ENCODE measurements around the gene NPTXR. TPM values are rescaled to one million over a fixed set of nuclear protein-coding genes. Genes with fewer than 3 reads are reported as not detected.

The NPTXR gene
- total RNA-seq, 1 experiment from 2014 or later: 12.8 TPM

DNA sequence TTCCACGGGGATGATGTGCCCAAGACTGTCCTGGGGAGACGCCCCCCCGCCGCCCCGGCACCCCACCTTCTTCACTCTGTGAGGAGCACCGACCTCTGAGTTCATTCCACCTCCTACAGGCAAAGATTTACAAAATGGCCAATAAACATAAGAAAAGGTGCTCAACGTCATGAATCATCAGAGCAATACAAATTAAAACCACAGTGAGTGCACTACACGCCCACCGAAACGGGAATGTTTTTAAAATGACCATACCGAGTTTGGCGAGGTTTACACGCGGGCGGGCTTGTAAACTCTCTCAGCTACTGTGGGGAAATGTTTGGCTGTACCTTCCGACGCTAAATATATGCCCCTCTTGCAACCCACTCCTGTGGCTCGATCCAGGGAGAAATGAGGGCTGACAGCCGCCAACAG lies 7.9 kb downstream of the NPTXR start:
- Histone ChIP-seq H2AFZ (ENCODE audit: low read depth, low read length, poor library complexity, severe bottlenecking) (no peak overlapping the region), H3K27me3 (ENCODE audit: insufficient read depth, low read length) (no peaks in the 10 kb centered on the region), H3K9ac (ENCODE audit: low read length) (no peak overlapping the region), H3K79me2 (ENCODE audit: insufficient read depth, low read length) (no peaks in the 10 kb centered on the region), H3K9me2 (ENCODE audit: insufficient read depth) (no peaks in the 10 kb centered on the region), H3K9me3 (ENCODE audit: control insufficient read depth in 1 of 2, insufficient read depth in 1 of 2, low read depth in 1 of 2, low read length in 2 of 2) (no peaks in the 10 kb centered on the region), H3K27ac (ENCODE audit: low read depth, low read length) (no peak overlapping the region), H3K4me3 (replicated peaks in 1 of 2; ENCODE audit: low read depth in 1 of 2, low read length in 2 of 2) (no peak overlapping the region), H3K36me3 (ENCODE audit: control insufficient read depth in 1 of 2, insufficient read depth in 2 of 2, low read length in 2 of 2) (no peaks in the 10 kb centered on the region), H3K4me2 (ENCODE audit: low read length) (peak overlapping the region; percentile 51), H3K4me1 (ENCODE audit: control insufficient read depth in 1 of 2, insufficient read depth in 2 of 2, low read length in 2 of 2) (peaks cover 10 to 31% of the 10 kb centered on the region in 2 experiments), H4K20me1 (ENCODE audit: insufficient read depth) (no peaks in the 10 kb centered on the region)
- intact Hi-C loops (cut with micrococcal nuclease): no loop called here
- no peak for DNase-seq (ENCODE audit: low read depth, low spot score)
- RAD21 ChIA-PET (ENCODE audit: low non-redundant PET in 1 of 2, low total read pairs in 2 of 2, uncharacterized antibody in 2 of 2, unreplicated experiment in 2 of 2): no interaction called here
- 0 out of 2 replicates have a peak, but pooled peaks have one; percentile 17 for ATAC-seq
- BruUV-seq (replicated peaks): no TSS peak
- CTCF ChIA-PET: no interaction called here
- TF ChIP-seq JUND (IDR thresholded peaks at IDR 0.05): no peak
- TF ChIP-seq, protein P1, sequence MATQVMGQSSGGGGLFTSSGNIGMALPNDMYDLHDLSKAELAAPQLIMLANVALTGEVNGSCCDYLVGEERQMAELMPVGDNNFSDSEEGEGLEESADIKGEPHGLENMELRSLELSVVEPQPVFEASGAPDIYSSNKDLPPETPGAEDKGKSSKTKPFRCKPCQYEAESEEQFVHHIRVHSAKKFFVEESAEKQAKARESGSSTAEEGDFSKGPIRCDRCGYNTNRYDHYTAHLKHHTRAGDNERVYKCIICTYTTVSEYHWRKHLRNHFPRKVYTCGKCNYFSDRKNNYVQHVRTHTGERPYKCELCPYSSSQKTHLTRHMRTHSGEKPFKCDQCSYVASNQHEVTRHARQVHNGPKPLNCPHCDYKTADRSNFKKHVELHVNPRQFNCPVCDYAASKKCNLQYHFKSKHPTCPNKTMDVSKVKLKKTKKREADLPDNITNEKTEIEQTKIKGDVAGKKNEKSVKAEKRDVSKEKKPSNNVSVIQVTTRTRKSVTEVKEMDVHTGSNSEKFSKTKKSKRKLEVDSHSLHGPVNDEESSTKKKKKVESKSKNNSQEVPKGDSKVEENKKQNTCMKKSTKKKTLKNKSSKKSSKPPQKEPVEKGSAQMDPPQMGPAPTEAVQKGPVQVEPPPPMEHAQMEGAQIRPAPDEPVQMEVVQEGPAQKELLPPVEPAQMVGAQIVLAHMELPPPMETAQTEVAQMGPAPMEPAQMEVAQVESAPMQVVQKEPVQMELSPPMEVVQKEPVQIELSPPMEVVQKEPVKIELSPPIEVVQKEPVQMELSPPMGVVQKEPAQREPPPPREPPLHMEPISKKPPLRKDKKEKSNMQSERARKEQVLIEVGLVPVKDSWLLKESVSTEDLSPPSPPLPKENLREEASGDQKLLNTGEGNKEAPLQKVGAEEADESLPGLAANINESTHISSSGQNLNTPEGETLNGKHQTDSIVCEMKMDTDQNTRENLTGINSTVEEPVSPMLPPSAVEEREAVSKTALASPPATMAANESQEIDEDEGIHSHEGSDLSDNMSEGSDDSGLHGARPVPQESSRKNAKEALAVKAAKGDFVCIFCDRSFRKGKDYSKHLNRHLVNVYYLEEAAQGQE (IDR thresholded peaks at IDR 0.05; ENCODE audit: low read depth): no peak
- TF ChIP-seq CEBPB (IDR thresholded peaks at IDR 0.05; ENCODE audit: low read depth): no peak
- no peak for TF ChIP-seq YY1 (IDR thresholded peaks at IDR 0.05; ENCODE audit: extremely low read depth, insufficient replicate concordance, low read depth, low read length)
- TF ChIP-seq EZH2phosphoT487 (IDR thresholded peaks at IDR 0.05; ENCODE audit: borderline replicate concordance): no peak
- TF ChIP-seq EZH2 (IDR thresholded peaks at IDR 0.05): no peak
- TF ChIP-seq ZNF274 (IDR thresholded peaks at IDR 0.05; ENCODE audit: low read depth, low read length): no peak
- TF ChIP-seq POLR2AphosphoS5 (IDR thresholded peaks at IDR 0.05; ENCODE audit: low read depth, low read length): no peak
- no peak for TF ChIP-seq RAD21 (IDR thresholded peaks at IDR 0.05; ENCODE audit: low read depth)
- TF ChIP-seq, protein P2, sequence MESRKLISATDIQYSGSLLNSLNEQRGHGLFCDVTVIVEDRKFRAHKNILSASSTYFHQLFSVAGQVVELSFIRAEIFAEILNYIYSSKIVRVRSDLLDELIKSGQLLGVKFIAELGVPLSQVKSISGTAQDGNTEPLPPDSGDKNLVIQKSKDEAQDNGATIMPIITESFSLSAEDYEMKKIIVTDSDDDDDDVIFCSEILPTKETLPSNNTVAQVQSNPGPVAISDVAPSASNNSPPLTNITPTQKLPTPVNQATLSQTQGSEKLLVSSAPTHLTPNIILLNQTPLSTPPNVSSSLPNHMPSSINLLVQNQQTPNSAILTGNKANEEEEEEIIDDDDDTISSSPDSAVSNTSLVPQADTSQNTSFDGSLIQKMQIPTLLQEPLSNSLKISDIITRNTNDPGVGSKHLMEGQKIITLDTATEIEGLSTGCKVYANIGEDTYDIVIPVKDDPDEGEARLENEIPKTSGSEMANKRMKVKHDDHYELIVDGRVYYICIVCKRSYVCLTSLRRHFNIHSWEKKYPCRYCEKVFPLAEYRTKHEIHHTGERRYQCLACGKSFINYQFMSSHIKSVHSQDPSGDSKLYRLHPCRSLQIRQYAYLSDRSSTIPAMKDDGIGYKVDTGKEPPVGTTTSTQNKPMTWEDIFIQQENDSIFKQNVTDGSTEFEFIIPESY (IDR thresholded peaks at IDR 0.05; ENCODE audit: extremely low read depth, insufficient replicate concordance, low read length): no peak
- TF ChIP-seq SIN3A (IDR thresholded peaks at IDR 0.05; ENCODE audit: low read depth): no peak
- POLR2A ChIA-PET: no interaction called here

Measured in HCT116 (cell line).